Epithelial cell of proximal tubule (primary cell): ENCODE results near the gene PHACTR1. TPM values are rescaled to one million over a fixed set of nuclear protein-coding genes. Genes with fewer than 3 reads are reported as not detected.
A peak's percentile ranks its signal among the peaks of the same experiment; 100 is the strongest.

Experiments used
- DNase-seq: peaks from one replicate; pipeline ENCODE4 v3.0.0-alpha.2; 2011; ENCODE audit warnings: low read depth
- H3K4me3 ChIP-seq: 2 replicates; pipeline ENCODE4 v1.5.1; 2011; ENCODE audit warnings: low read depth, mild to moderate bottlenecking, low read length
- total RNA-seq: library from RNA; depleted of rRNA; stranded (reverse); fragments of >200 nt; gene quantifications from 2 replicates; pipeline ENCODE4 v1.2.3, GENCODE V29; 2015
- TF ChIP-seq, protein P1 (sequence below): conservative IDR thresholded peaks from 2 replicates; pipeline ENCODE4 v1.5.1; 2012; ENCODE audit warnings: low read depth, mild to moderate bottlenecking, low read length

Gene PHACTR1
- total RNA-seq, 1 donor from 2014 or later, result 0.98 TPM

- TF ChIP-seq, protein P1, sequence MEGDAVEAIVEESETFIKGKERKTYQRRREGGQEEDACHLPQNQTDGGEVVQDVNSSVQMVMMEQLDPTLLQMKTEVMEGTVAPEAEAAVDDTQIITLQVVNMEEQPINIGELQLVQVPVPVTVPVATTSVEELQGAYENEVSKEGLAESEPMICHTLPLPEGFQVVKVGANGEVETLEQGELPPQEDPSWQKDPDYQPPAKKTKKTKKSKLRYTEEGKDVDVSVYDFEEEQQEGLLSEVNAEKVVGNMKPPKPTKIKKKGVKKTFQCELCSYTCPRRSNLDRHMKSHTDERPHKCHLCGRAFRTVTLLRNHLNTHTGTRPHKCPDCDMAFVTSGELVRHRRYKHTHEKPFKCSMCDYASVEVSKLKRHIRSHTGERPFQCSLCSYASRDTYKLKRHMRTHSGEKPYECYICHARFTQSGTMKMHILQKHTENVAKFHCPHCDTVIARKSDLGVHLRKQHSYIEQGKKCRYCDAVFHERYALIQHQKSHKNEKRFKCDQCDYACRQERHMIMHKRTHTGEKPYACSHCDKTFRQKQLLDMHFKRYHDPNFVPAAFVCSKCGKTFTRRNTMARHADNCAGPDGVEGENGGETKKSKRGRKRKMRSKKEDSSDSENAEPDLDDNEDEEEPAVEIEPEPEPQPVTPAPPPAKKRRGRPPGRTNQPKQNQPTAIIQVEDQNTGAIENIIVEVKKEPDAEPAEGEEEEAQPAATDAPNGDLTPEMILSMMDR, result no peak
- no peak overlapping the region for H3K4me3 ChIP-seq
- no peak for DNase-seq
Observed at GRCh38 chr6:12955956-12956355, 239.4 kb downstream of the PHACTR1 start.

DNA sequence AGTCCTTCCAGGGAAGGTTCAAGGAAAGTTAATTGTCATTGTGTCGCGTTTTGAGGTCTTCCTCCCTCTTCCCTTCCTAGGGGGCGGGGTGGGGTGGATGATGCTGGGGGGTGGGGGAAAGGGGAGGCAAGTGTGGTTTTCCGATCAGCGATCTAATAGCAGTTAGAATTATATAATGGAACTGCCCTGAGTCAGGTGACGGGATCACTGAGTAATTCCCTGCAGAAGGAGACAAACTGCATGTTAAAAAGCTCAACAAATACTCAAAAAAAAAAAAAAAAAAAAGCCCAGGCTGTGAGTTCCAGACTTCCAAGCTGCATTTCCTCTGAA is 240.4 kb downstream of the PHACTR1 start:
- peak overlapping the region; percentile 76 for H3K4me3 ChIP-seq
- TF ChIP-seq, protein P1, result no peak
- DNase-seq, result no peak

DNA sequence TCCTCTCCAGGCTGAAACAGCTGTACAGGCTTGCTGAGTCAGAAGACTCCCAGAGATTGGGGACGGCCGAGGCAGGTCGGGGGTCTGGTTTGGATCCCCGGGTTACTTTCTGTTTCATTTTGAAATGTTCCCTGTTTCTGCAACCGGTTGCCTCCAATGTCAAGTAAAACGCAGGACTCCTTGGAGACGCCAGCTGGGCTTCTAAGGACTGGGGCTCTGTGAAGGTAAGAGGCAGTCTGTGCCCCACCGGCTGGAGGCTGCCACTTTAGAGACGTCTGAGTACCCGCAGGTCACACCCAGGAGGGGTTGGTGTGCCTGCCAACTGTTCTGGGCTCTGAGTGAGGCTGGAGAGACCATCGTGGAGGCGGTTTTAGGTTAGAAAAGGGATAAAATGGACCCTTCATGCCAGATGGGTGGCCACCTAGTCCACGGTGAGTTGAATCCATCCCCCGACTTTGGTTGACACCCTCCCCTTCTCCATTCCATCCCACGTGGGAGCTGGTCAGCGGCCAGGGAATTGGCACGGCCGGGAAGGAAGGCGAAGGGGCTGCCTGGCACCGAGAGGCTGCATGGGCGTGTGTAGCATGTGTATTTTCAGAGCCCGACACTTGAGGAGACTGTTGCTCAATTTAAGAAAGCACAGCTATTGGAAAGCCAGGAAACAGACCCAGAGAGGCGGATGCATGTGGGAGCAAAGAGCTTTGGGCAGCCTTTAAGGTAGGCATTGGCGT is 240.9 kb downstream of the PHACTR1 start:
- peak overlapping the region; percentile 76 for H3K4me3 ChIP-seq
- DNase-seq, result no peak
- TF ChIP-seq, protein P1, result peak; percentile 23

DNA sequence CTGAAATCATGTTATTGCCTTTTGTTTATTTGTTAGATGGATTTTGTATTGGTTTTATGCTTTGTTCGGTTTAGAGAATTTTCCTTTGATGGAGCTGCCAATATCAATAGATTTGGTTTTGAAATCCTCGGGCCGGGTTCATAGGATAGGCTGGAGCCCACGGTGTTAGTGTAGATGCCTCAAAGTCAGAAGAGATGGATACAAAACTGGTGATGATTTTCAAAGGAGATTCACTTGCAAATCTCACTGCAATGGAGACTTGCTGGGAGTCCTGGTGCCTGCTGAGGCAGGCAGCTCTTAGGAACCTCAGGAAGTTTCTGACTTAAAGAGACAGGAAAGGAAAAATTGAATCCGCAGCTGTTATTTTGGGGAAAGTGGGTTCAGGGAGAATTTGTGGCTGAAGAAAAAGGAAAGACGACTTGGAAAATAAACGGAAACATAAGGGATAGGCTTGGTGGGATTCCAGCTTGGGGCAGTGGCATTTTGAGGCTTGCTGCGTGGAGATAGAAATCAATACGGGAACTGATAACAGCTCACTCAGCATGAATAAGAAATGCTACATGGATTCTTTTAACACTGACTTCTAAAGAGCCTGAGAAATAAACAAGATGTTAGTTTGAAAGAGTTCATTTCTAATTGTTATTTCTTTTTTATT is 241.6 kb downstream of the PHACTR1 start:
- peak overlapping the region; percentile 76 for H3K4me3 ChIP-seq
- no peak for DNase-seq
- TF ChIP-seq, protein P1, result no peak

- no peak for DNase-seq
- TF ChIP-seq, protein P1, result no peak
- no peak overlapping the region for H3K4me3 ChIP-seq
Observed at GRCh38 chr6:12961761-12962160, 245.2 kb downstream of the PHACTR1 start.

DNA sequence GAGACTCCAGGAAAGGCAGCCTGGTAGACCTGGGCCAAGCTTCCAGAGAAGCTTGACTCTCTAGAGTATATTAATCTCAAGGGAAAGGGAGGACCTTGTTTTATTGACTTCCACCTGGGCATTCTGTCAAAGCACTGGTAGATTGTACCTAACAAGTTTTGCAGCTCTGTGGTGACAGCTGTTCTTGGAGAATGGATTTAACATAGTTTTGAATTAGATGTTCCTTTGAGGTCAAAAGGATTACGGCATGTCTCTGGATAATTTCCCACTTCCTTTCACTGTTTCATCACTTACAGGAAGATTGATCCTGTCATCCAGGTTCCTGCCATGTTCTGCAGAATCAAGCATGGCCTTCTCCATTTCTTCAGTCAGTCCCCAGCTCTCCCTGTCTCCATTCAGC is 246.0 kb downstream of the PHACTR1 start:
- no peak overlapping the region for H3K4me3 ChIP-seq
- DNase-seq, result no peak
- TF ChIP-seq, protein P1, result no peak

GRCh38 chr6:12962987-12963386 is 246.4 kb downstream of the PHACTR1 start:
- TF ChIP-seq, protein P1, result no peak
- no peak for DNase-seq
- no peak overlapping the region for H3K4me3 ChIP-seq
